ENCODE results near the gene APOBEC3H. TPM values are rescaled to one million over a fixed set of nuclear protein-coding genes. Genes with fewer than 3 reads are reported as not detected.

The APOBEC3H gene
- total RNA-seq, 2 donors from 2014 or later, result 6.2 to 6.9 TPM

GRCh38 chr22:39153220-39153717, 56.2 kb downstream of the APOBEC3H start:
- peak overlapping the region; percentile 96 for H3K4me3 Mint-ChIP-seq
- H3K27me3 Mint-ChIP-seq, result peaks cover 4 to 14% of the 10 kb centered on the region in 2 donors
- peaks cover 18 to 23% of the 10 kb centered on the region in 2 donors for H3K4me1 Mint-ChIP-seq (ENCODE audit: low read depth in 2 of 2)
- ATAC-seq, result peak; percentile 0
- H3K9me3 Mint-ChIP-seq, result no peaks in the 10 kb centered on the region
- peak overlapping the region; percentile 67 to 82 for H3K27ac Mint-ChIP-seq
- H3K36me3 Mint-ChIP-seq, result no peaks in the 10 kb centered on the region
- DNase-seq (ENCODE audit: low spot score), result peak; percentile 45

Other genes starting within 250 kb of the APOBEC3H start
- gene CBX6, start 225.0 kb upstream of the APOBEC3H start, total RNA-seq, result 100 to 1,000 TPM in 1 of 2 donors, 10 to 100 TPM in 1; 95.2 to 137 TPM
- gene APOBEC3A, start 139.6 kb upstream of the APOBEC3H start, total RNA-seq, result 1 to 10 TPM in 1 of 2 donors, not detected in 1; 3.3 TPM
- 10 to 100 TPM in 1 of 2 donors, under 1 TPM in 1; 0.64 to 12.4 TPM for gene APOBEC3B, start 114.9 kb upstream of the APOBEC3H start, total RNA-seq
- 100 to 1,000 TPM in 1 of 2 donors, 10 to 100 TPM in 1; 78.5 to 103 TPM for gene APOBEC3C, start 83.0 kb upstream of the APOBEC3H start, total RNA-seq
- gene APOBEC3D, start 76.1 kb upstream of the APOBEC3H start, total RNA-seq, result 10 to 100 TPM; 37.6 to 40.1 TPM
- gene APOBEC3F, start 56.4 kb upstream of the APOBEC3H start, total RNA-seq, result 10 to 100 TPM; 21.7 to 31.6 TPM
- gene APOBEC3G, start 20.0 kb upstream of the APOBEC3H start, total RNA-seq, result 100 to 1,000 TPM; 105 to 169 TPM
- gene CBX7, start 55.4 kb downstream of the APOBEC3H start, total RNA-seq, result 10 to 100 TPM in 1 of 2 donors, 1 to 10 TPM in 1; 4.9 to 11.1 TPM
- not detected for gene PDGFB, start 147.7 kb downstream of the APOBEC3H start, total RNA-seq
- gene RPL3, start 222.4 kb downstream of the APOBEC3H start, total RNA-seq, result 1,000 to 10,000 TPM; 1,242 to 2,090 TPM